Gastroesophageal sphincter (tissue), 3 donors: ENCODE results near the gene TTLL13.

Source experiments
- CTCF ChIP-seq, 4 experiments: fragments of 200-600 bp in 2 of 4; fragments of 450-650 bp in 2 of 4; sonication (generic) in 1 of 4; IDR thresholded peaks; one replicate each; pipeline ENCODE4 v1.5.1; 2017 to 2019; ENCODE audit warnings: antibody characterized with exemption in 4 of 4, mild to moderate bottlenecking in 2 of 4, moderate library complexity in 2 of 4
- POLR2A ChIP-seq, 2 donors: fragments of 450-650 bp; IDR thresholded peaks; one replicate each; pipeline ENCODE4 v1.6.1; 2017; ENCODE audit warnings: antibody characterized with exemption in 2 of 2, mild to moderate bottlenecking in 2 of 2, moderate library complexity in 1 of 2

- TF ChIP-seq POLR2A (IDR thresholded peaks at IDR 0.05) (no peak), CTCF (IDR thresholded peaks at IDR 0.05) (peak in 3 of 4 experiments; percentile 9 to 32 (median 12))
Measured at GRCh38 chr15:90286678-90287077, 37.3 kb downstream of the TTLL13 start.
